GM21717 (cell line): ENCODE data around the gene CYP27B1.

Experiments used
- ATAC-seq: cut with Tn5 transposase; IDR thresholded peaks from one replicate; pipeline ENCODE4 v1.9.1; 2021; ENCODE audit warnings: mild to moderate bottlenecking, moderate library complexity; ENCODE audit not compliant: unreplicated experiment

The CYP27B1 gene

GRCh38 chr12:57767305-57767698 is 424 bp upstream of the CYP27B1 start:
- ATAC-seq: no peak

GRCh38 chr12:57765698-57766463 is 997 bp downstream of the CYP27B1 start:
- no peak for ATAC-seq

- ATAC-seq: peak; percentile 48
These were observed 1.7 kb downstream of the CYP27B1 start for GRCh38 chr12:57765003-57765697.

GRCh38 chr12:57764662-57765002 is 2.2 kb downstream of the CYP27B1 start:
- no peak for ATAC-seq

GRCh38 chr12:57763881-57764661 is 2.8 kb downstream of the CYP27B1 start:
- no peak for ATAC-seq

GRCh38 chr12:57762463-57762862 is 4.4 kb downstream of the CYP27B1 start:
- ATAC-seq: no peak

- ATAC-seq: no peak
These were observed 5.4 kb downstream of the CYP27B1 start for GRCh38 chr12:57761391-57761998.

- no peak for ATAC-seq
These were observed 6.4 kb downstream of the CYP27B1 start for GRCh38 chr12:57760347-57760982.

GRCh38 chr12:57759360-57759980 is 7.4 kb downstream of the CYP27B1 start:
- ATAC-seq: no peak

- ATAC-seq: no peak
These were observed 8.1 kb downstream of the CYP27B1 start for GRCh38 chr12:57758552-57759359.

- ATAC-seq: no peak
These were observed 9.1 kb downstream of the CYP27B1 start for GRCh38 chr12:57757771-57758170.

- ATAC-seq: peak; percentile 17
These were observed 10.2 kb downstream of the CYP27B1 start for GRCh38 chr12:57756406-57757341.

- no peak for ATAC-seq
These were observed 11.2 kb downstream of the CYP27B1 start for GRCh38 chr12:57755454-57756372.

GRCh38 chr12:57755194-57755453 is 11.8 kb downstream of the CYP27B1 start:
- ATAC-seq: no peak

- peak; percentile 46 for ATAC-seq
These were observed 12.3 kb downstream of the CYP27B1 start, which contains the start of gene MARCHF9 for GRCh38 chr12:57754411-57755193. Gene MARCHF9 (plus strand): TSS chr12:57755103. CDS start chr12:57755529, 426 bp downstream.

- no peak for ATAC-seq
These were observed 13.0 kb downstream of the CYP27B1 start for GRCh38 chr12:57753756-57754337.

- ATAC-seq: no peak
These were observed 14.2 kb downstream of the CYP27B1 start for GRCh38 chr12:57752668-57753000.
